T-cell (primary cell): ENCODE data around the gene RNF113B. TPM values are rescaled to one million over a fixed set of nuclear protein-coding genes. Genes with fewer than 3 reads are reported as not detected.

ENCODE experiments used
- ATAC-seq, 4 experiments: fragments of 200-7000 bp in 3 of 4; fragments of 150-1000 bp in 1 of 4; cut with Tn5 transposase; replicated peaks in 1 of 4; 1 replicate in 3 of 4; 2 replicates in 1 of 4; pipeline ENCODE4 v1.10.0; 2021; ENCODE audit warnings: moderate library complexity in 3 of 4, mild to moderate bottlenecking in 2 of 4, moderate number of reproducible peaks in 1 of 4
- CTCF ChIA-PET, 2 donors: fragments of 300-600 bp; sonication (Branson Sonifier 250); formaldehyde crosslinking; loops; one replicate each; lab custom pipeline; 2022; ENCODE audit warnings: antibody characterized with exemption in 2 of 2; lab: Charles Lee
- POLR2A ChIA-PET, 2 donors: fragments of 300-600 bp; sonication (Branson Sonifier 250); formaldehyde crosslinking; loops; one replicate each; lab custom pipeline; 2022; ENCODE audit warnings: antibody characterized with exemption in 2 of 2; lab: Charles Lee
- DNase-seq, 35 experiments: peaks; one replicate each; pipeline versions ENCODE4 v3.0.0 to v3.0.0-alpha.2; 2013 to 2023
- H3K27ac ChIP-seq: one replicate; pipeline ENCODE4 v1.5.1; 2013; ENCODE audit warnings: low read length
- H3K27me3 ChIP-seq, 2 experiments: replicated peaks in 1 of 2; 1 replicate in 1 of 2; 2 replicates in 1 of 2; pipeline versions ENCODE4 v1.6.1 to v1.7.0; 2013; ENCODE audit warnings: low read length in 1 of 2, mixed read lengths in 1 of 2; ENCODE audit not compliant: control insufficient read depth in 2 of 2, insufficient read depth in 2 of 2; ENCODE audit errors: extremely low read depth in 1 of 2
- H3K36me3 ChIP-seq, 2 donors: 1 replicate in 1 of 2; 2 replicates in 1 of 2; pipeline versions ENCODE4 v1.6.1 to v1.7.0; 2013; ENCODE audit warnings: low read length in 1 of 2; ENCODE audit not compliant: control insufficient read depth in 2 of 2, insufficient read depth in 1 of 2; ENCODE audit errors: extremely low read depth in 1 of 2
- H3K4me1 ChIP-seq, 2 experiments: 1 replicate in 1 of 2; 2 replicates in 1 of 2; pipeline versions ENCODE4 v1.6.1 to v1.7.0; 2013; ENCODE audit warnings: low read length in 2 of 2, mixed read lengths in 1 of 2; ENCODE audit not compliant: insufficient read depth in 2 of 2, control insufficient read depth in 1 of 2; ENCODE audit errors: extremely low read depth in 1 of 2
- H3K4me3 ChIP-seq, 2 donors: 1 replicate in 1 of 2; 2 replicates in 1 of 2; pipeline versions ENCODE4 v1.5.1 to v1.7.0; 2013; ENCODE audit warnings: mild to moderate bottlenecking in 2 of 2, low read length in 1 of 2, moderate library complexity in 1 of 2; ENCODE audit not compliant: control insufficient read depth in 1 of 2; ENCODE audit errors: extremely low read depth in 1 of 2
- H3K9me3 ChIP-seq: 2 replicates; pipeline ENCODE4 v1.7.0; 2013
- H3K27ac Mint-ChIP-seq, 2 donors: one replicate each; pipeline ENCODE4 v1.8.0; 2020 to 2021; ENCODE audit warnings: mild to moderate bottlenecking in 2 of 2, mixed read lengths in 2 of 2
- H3K27me3 Mint-ChIP-seq, 2 donors: one replicate each; pipeline ENCODE4 v1.8.0; 2021 to 2022; ENCODE audit warnings: mixed read lengths in 2 of 2
- H3K36me3 Mint-ChIP-seq: one replicate; pipeline ENCODE4 v1.8.0; 2021; ENCODE audit warnings: mixed read lengths
- H3K4me1 Mint-ChIP-seq, 3 donors: one replicate each; pipeline ENCODE4 v1.8.0; 2020 to 2022; ENCODE audit warnings: mixed read lengths in 3 of 3, mild to moderate bottlenecking in 1 of 3
- H3K4me3 Mint-ChIP-seq, 3 donors: one replicate each; pipeline ENCODE4 v1.8.0; 2020 to 2022; ENCODE audit warnings: mild to moderate bottlenecking in 3 of 3, mixed read lengths in 3 of 3, moderate library complexity in 3 of 3
- H3K9me3 Mint-ChIP-seq, 3 donors: one replicate each; pipeline ENCODE4 v1.8.0; 2020 to 2022; ENCODE audit warnings: mixed read lengths in 3 of 3
- WGBS: methylation state at CpG from one replicate; pipeline ENCODE4 v1.1.5; 2013; ENCODE audit warnings: missing lambda C conversion rate; ENCODE audit not compliant: insufficient coverage; 5-methylcytosine and 5-hydroxymethylcytosine counted together
- total RNA-seq, 35 experiments: library from RNA in 6 of 35; stranded (reverse) in 6 of 35; fragments of 120-200 nt in 1 of 35; gene quantifications; one replicate each; pipeline versions ENCODE4 v1.2.1 to v1.2.4 and lab custom pipeline; 2013 to 2026

The RNF113B gene
- total RNA-seq, 5 donors from 2014 or later (not counting 1 experiment from before 2014, with no cell fraction given), result not detected

DNA sequence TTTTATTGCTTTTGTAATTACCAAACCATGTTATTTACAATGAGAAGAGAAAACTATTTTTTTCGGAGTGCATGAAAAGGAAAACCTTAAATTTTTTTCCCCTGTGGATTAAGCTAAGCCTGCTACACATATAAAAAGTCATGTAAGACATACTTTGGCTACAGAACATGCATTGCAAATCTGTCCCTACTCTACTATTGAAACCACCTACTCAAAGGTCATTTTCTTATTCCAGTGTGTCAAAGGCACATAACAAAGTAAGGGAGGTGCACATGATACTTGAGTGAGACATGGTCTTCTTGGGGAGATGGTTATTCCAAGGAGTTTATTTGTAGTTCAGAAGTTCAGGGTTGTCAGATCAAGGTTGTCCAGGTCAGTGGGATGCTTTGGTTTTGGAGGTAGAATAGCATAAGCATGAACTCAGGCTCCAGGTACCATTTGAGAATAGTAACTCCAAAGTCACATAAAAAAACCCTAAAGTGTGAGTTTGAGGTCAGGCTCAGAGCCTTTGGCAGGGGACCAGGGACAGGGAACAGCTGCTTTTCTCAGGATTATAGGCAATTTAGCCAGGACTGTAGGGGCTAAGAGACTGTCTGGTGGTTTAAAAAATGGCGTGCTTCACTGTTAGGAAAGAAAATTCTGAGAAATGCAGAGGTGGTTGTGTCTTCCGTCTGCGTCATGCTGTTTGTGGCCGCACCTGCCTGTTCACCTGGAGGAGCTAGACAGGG is 18.7 kb downstream of the RNF113B start:
- H3K9me3 Mint-ChIP-seq, result no peaks in the 10 kb centered on the region
- H3K27ac Mint-ChIP-seq, result no peak overlapping the region
- peaks cover 14 to 32% of the 10 kb centered on the region in 2 donors for H3K27me3 Mint-ChIP-seq

GRCh38 chr13:98157609-98158008 is 19.5 kb downstream of the RNF113B start:
- H3K27ac ChIP-seq, result no peak overlapping the region
- no peaks in the 10 kb centered on the region for H3K36me3 ChIP-seq
- no CpG with 5 or more reads among the region's 1 CpG for WGBS
- no peaks in the 10 kb centered on the region for H3K36me3 Mint-ChIP-seq
- POLR2A ChIA-PET, result no interaction called here
- no peak overlapping the region for H3K4me3 ChIP-seq
- H3K27ac Mint-ChIP-seq, result no peak overlapping the region
- ATAC-seq (no peak), DNase-seq (no peak)
- H3K4me1 ChIP-seq, result no peaks in the 10 kb centered on the region
- H3K9me3 ChIP-seq, result no peaks in the 10 kb centered on the region
- peaks cover 0 to 16% of the 10 kb centered on the region in 2 experiments for H3K27me3 ChIP-seq
- CTCF ChIA-PET, result no interaction called here
- H3K4me1 Mint-ChIP-seq, result no peaks in the 10 kb centered on the region
- peaks cover 14 to 32% of the 10 kb centered on the region in 2 donors for H3K27me3 Mint-ChIP-seq
- H3K9me3 Mint-ChIP-seq, result no peaks in the 10 kb centered on the region
- no peak overlapping the region for H3K4me3 Mint-ChIP-seq

More for the DNA sequence above, 18.7 kb downstream of the RNF113B start:
- Histone ChIP-seq H3K4me1 (no peaks in the 10 kb centered on the region), H3K27me3 (peaks cover 0 to 16% of the 10 kb centered on the region in 2 experiments), H3K4me3 (no peak overlapping the region), H3K36me3 (no peaks in the 10 kb centered on the region), H3K27ac (no peak overlapping the region), H3K9me3 (no peaks in the 10 kb centered on the region)
- 92% methylated on average over 4 of the region's 5 CpGs for WGBS
- CTCF ChIA-PET, result no interaction called here
- Mint-ChIP-seq H3K4me3 (no peak overlapping the region), H3K36me3 (no peaks in the 10 kb centered on the region), H3K4me1 (no peaks in the 10 kb centered on the region)
- POLR2A ChIA-PET, result no interaction called here
- DNase-seq, result no peak
- no peak for ATAC-seq

DNA sequence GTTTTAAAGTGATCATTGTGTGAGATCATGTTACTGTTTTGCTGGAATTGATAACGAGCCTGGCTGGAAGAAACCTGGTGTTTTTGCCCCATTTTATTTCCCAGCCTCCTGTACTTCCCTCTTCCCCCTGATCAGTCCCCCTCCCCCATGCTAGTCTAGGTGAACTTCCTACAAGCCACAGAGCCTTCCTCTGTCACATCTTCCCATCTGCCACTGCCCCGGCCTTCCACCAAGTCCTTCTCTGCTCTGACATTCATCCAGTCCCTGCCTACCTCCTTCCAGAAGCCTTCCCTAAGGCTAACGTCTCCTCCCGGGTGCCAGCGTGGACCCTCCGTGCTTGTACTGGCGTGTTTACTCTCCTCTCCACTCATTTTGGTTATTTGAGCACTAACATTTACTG is 19.9 kb downstream of the RNF113B start:
- H3K27ac Mint-ChIP-seq, result no peak overlapping the region
- CTCF ChIA-PET, result no interaction called here

DNA sequence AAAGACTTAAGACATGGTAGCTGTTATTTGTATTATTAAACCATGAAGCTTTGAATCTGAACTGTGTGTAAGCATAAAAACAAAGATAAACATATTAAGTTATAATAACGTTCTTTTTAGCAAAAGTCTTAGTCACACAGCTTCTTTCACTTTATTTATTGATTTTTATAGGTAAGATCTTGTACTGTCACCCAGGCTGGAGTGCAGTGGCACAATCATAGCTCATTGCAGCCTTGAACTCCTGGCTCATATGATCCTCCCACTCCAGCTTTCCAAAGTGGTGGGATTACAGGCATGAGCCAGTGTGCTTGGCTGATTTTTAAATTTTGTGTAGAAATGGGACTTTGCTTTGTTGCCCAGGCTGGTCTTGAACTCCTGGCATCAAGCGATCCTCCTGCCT is 20.8 kb downstream of the RNF113B start:
- DNase-seq (no peak), ATAC-seq (no peak)
- H3K4me3 Mint-ChIP-seq, result no peak overlapping the region
- H3K27ac Mint-ChIP-seq, result no peak overlapping the region
- H3K36me3 Mint-ChIP-seq, result no peaks in the 10 kb centered on the region
- POLR2A ChIA-PET, result no interaction called here
- Histone ChIP-seq H3K27ac (no peak overlapping the region), H3K4me3 (no peak overlapping the region), H3K36me3 (no peaks in the 10 kb centered on the region), H3K4me1 (no peaks in the 10 kb centered on the region), H3K9me3 (no peaks in the 10 kb centered on the region), H3K27me3 (peaks cover 0 to 16% of the 10 kb centered on the region in 2 experiments)
- CTCF ChIA-PET, result no interaction called here
- H3K27me3 Mint-ChIP-seq, result peaks cover 19 to 34% of the 10 kb centered on the region in 2 donors
- H3K9me3 Mint-ChIP-seq, result no peaks in the 10 kb centered on the region
- WGBS, result no CpG with 5 or more reads among the region's 2 CpGs
- H3K4me1 Mint-ChIP-seq, result no peaks in the 10 kb centered on the region

More for the DNA sequence above, 19.9 kb downstream of the RNF113B start:
- no peak overlapping the region for H3K4me3 ChIP-seq
- no CpG with 5 or more reads among the region's 7 CpGs for WGBS
- Mint-ChIP-seq H3K4me3 (no peak overlapping the region), H3K36me3 (no peaks in the 10 kb centered on the region), H3K9me3 (no peaks in the 10 kb centered on the region), H3K27me3 (peaks cover 15 to 33% of the 10 kb centered on the region in 2 donors), H3K4me1 (no peaks in the 10 kb centered on the region)
- H3K9me3 ChIP-seq, result no peaks in the 10 kb centered on the region
- no peak overlapping the region for H3K27ac ChIP-seq
- ATAC-seq (no peak), DNase-seq (no peak)
- peaks cover 0 to 16% of the 10 kb centered on the region in 2 experiments for H3K27me3 ChIP-seq
- no peaks in the 10 kb centered on the region for H3K4me1 ChIP-seq
- no peaks in the 10 kb centered on the region for H3K36me3 ChIP-seq
- POLR2A ChIA-PET, result no interaction called here

DNA sequence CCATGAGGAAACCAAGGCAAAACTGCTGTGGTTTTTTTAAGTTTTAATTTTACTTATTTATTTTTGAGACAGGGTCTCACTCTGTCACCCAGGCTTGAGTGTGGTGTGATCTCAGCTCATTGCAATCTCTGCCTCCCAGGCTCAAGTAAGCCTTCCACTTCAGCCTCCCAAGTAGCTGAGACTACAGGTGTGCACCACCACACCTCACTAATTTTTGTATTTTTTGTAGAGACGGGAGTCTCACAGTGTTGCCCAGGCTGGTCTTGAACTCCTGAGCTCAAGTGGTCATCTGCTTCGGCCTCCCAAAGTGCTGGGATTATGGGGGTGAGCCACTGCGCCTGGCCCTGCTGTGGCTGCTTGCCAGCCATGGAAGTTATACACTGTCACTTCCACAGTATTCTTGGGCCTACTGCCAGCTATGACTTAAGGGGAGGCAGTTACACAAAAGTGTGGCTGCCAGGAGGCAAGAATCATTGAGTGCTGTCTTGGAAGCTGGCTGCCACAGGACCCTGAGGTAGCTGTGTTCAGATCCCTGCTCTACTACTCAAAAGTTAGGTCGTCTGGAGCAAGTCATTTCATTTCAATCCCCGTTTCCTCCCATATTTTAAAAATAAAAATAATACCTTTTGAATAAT is 21.5 kb downstream of the RNF113B start:
- Histone ChIP-seq H3K9me3 (no peaks in the 10 kb centered on the region), H3K4me3 (no peak overlapping the region), H3K36me3 (no peaks in the 10 kb centered on the region), H3K4me1 (no peaks in the 10 kb centered on the region), H3K27me3 (peaks cover 0 to 16% of the 10 kb centered on the region in 2 experiments), H3K27ac (no peak overlapping the region)
- ChIA-PET CTCF (no interaction called here), POLR2A (no interaction called here)
- H3K27me3 Mint-ChIP-seq, result peaks cover 22 to 36% of the 10 kb centered on the region in 2 donors
- H3K4me3 Mint-ChIP-seq, result no peak overlapping the region
- no peak overlapping the region for H3K27ac Mint-ChIP-seq
- H3K4me1 Mint-ChIP-seq, result no peaks in the 10 kb centered on the region
- no peaks in the 10 kb centered on the region for H3K36me3 Mint-ChIP-seq
- 85% methylated on average over 2 of the region's 5 CpGs for WGBS
- DNase-seq (no peak), ATAC-seq (no peak)
- H3K9me3 Mint-ChIP-seq, result no peaks in the 10 kb centered on the region

DNA sequence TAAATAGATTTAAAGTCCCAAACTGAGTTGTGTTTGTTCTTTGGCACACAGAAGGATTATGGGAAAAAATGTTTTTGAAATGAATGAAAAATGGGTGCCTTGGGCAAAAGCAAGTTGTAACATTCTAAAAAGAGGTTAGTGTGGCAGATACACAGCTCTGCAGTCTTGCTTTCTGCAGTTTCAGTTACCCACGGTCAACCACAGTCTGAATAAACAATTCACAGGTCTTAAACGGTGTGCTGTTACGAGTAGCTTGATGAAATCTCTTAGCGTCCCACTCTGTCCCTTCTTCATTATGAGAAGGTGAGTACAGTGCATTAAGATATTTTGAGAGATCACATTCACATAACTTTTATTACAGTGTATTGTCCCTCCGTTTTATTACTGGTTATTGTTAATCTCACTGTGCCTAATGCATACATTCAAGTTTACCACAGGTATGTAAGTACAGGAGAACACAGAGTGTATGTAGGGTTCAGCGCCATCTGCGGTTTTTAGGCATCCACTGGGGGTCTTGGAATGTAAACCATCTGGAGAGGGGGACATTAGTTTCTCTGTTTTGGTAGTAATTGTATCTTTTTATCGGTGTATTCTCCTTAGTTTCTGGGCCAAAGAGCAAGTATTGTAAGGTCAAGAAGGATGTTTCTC is 26.1 kb downstream of the RNF113B start:
- Mint-ChIP-seq H3K4me3 (no peak overlapping the region), H3K36me3 (no peaks in the 10 kb centered on the region), H3K27me3 (peaks cover 31 to 49% of the 10 kb centered on the region in 2 donors), H3K4me1 (no peaks in the 10 kb centered on the region), H3K9me3 (no peaks in the 10 kb centered on the region), H3K27ac (no peak overlapping the region)
- no peaks in the 10 kb centered on the region for H3K36me3 ChIP-seq
- no peak overlapping the region for H3K4me3 ChIP-seq
- peaks cover 2 to 12% of the 10 kb centered on the region in 2 experiments for H3K27me3 ChIP-seq
- WGBS, result 100% methylated on average over 1 of the region's 8 CpGs
- DNase-seq (no peak), ATAC-seq (no peak)
- ChIA-PET CTCF (no interaction called here), POLR2A (no interaction called here)
- no peak overlapping the region for H3K27ac ChIP-seq
- H3K9me3 ChIP-seq, result no peaks in the 10 kb centered on the region
- H3K4me1 ChIP-seq, result no peaks in the 10 kb centered on the region
